Measurements from ENCODE around the gene NEURL1B. TPM values are rescaled to one million over a fixed set of nuclear protein-coding genes. Genes with fewer than 3 reads are reported as not detected.
A peak's percentile ranks its signal among the peaks of the same experiment; 100 is the strongest.

Gene NEURL1B
- total RNA-seq, 1 donor from 2014 or later: 131 TPM

DNA sequence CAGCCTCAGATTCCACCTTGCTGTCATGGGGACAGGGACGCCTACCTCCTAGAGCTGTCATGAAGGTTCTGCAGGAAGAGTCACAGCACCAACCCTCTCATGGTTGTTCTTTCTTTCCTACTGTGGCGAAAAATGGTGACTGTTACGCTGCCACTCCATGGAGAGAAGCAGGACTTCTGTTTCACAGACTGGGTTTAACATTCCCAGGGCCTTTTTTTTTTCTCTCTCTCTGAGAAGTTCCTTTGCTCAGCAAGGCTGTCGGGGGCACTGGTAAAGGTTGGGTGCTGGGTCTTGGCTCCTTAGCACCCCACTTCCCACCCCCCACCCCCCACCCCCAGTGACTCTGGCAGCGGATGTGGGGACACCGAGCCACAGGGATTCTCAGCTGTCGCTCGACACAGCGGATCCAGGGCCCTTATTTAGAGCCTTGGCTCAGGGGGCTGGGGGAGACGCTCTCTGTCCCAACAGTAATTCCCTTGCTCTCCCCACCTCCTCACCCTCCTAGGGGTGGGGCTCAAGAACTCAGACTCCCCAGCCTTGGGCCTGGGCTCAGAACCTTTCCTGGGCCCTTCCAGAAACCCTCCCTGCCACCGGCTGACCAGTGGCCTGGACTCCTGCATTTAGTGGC is 95.6 kb downstream of the NEURL1B start:
- Histone ChIP-seq H3K27ac (peak overlapping the region; percentile 96 to 97), H3K4me1 (peaks cover 37 to 54% of the 10 kb centered on the region in 2 donors), H3K36me3 (no peaks in the 10 kb centered on the region), H3K27me3 (no peaks in the 10 kb centered on the region), H3K9me3 (no peaks in the 10 kb centered on the region), H3K4me3 (no peak overlapping the region)
- no peak for DNase-seq (ENCODE audit: low spot score in 2 of 2)
- intact Hi-C loops (cut with DNase I): no loop called here
- no peak for TF ChIP-seq CTCF (IDR thresholded peaks at IDR 0.05)

- Histone ChIP-seq H3K36me3 (no peaks in the 10 kb centered on the region), H3K27ac (peak overlapping the region; percentile 94 to 96), H3K27me3 (no peaks in the 10 kb centered on the region), H3K9me3 (no peaks in the 10 kb centered on the region), H3K4me1 (peaks cover 22 to 47% of the 10 kb centered on the region in 2 donors), H3K4me3 (no peak overlapping the region)
- no peak for DNase-seq (ENCODE audit: low spot score in 2 of 2)
- intact Hi-C loops (cut with DNase I): no loop called here
- TF ChIP-seq CTCF (IDR thresholded peaks at IDR 0.05): no peak
These were observed 98.3 kb downstream of the NEURL1B start for GRCh38 chr5:172739375-172739774.

DNA sequence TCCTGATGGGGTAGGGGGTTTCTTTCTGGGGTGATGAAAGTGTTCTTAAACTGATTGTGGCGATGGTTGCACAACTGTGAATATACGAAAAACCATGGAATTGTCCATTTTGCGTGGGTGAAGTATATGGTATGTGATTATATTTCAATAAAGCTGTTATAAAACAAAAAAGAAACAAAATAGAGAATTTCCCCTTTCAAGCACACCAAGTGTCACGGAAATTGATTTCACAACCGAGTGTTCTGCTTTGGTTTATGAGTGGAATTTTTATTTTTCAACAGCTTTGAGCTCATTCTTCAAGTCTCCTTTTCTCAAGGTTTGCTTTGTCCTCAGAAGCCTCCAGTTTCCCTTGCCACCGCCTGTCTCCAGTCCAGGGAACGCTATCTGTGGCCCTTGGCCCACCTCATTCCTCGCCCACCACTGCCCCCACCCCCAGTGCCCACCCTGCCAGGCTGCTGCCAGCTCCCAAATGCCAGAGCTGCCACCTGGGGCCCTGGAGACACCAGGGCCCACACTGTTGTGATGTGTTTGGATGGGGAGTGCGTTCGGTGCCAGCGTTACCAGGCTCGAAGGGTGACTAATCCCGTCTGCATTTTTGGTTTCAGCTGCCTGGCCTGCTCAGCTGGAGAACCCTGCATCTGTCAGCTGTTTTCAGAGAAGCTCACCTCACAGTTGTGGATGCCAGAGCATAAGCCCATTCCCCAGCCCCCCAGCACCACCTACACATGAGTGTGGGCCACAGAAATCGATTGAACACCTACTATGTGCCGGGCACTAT is 99.6 kb downstream of the NEURL1B start:
- intact Hi-C loops (cut with DNase I): loop anchor here (1.0 kb wide), 1 partner anchor 8 kb away; no protein-coding TSS in a partner anchor
- peak; percentile 71 to 96 for DNase-seq (ENCODE audit: low spot score in 2 of 2)

More for the DNA sequence above, 99.6 kb downstream of the NEURL1B start:
- Histone ChIP-seq H3K27me3 (no peaks in the 10 kb centered on the region), H3K4me1 (peaks cover 20 to 41% of the 10 kb centered on the region in 2 donors), H3K4me3 (peak overlapping the region in 1 of 2 donors; percentile 10), H3K9me3 (no peaks in the 10 kb centered on the region), H3K27ac (peak overlapping the region; percentile 94 to 96), H3K36me3 (no peaks in the 10 kb centered on the region)
- no peak for TF ChIP-seq CTCF (IDR thresholded peaks at IDR 0.05)

Other genes with a start within 250 kb of the NEURL1B start
- gene SH3PXD2B, start 186.7 kb upstream of the NEURL1B start, total RNA-seq: 60.8 TPM
- 3,919 TPM for gene DUSP1, start 129.9 kb downstream of the NEURL1B start, total RNA-seq
- 184 TPM for gene ERGIC1, start 193.0 kb downstream of the NEURL1B start, total RNA-seq

All from ascending aorta (tissue), 2 donors.